Stimulated activated CD4-positive, alpha-beta T cell treated with anti-CD3 and anti-CD28 coated beads, Interleukin-1b, Interleukin-23, amount 100 ng/mL, for 4 hours (primary cell): Measurements from ENCODE around the gene MBD3.
"Not testable (repeated sequence)": the region's sequence is repeated elsewhere in the genome, so short reads cannot be mapped to it uniquely, and the experiment has no call there.

Experiments
- DNase-seq, 2 donors: peaks; one replicate each; pipeline ENCODE4 v3.0.0-alpha.2; 2020; ENCODE audit warnings: low read depth in 2 of 2

Gene MBD3

GRCh38 chr19:1539749-1540148 is 52.9 kb downstream of the MBD3 start:
- DNase-seq: not testable (repeated sequence)

- DNase-seq: no peak
Observed at GRCh38 chr19:1538978-1539377, 53.7 kb downstream of the MBD3 start.

- DNase-seq: not testable (repeated sequence)
Observed at GRCh38 chr19:1535699-1536098, 57.0 kb downstream of the MBD3 start.

- no peak for DNase-seq
Observed at GRCh38 chr19:1534972-1535371, 57.7 kb downstream of the MBD3 start.

- no peak for DNase-seq
Observed at GRCh38 chr19:1533510-1534150, 59.0 kb downstream of the MBD3 start.

GRCh38 chr19:1532003-1532402 is 60.7 kb downstream of the MBD3 start:
- DNase-seq: no peak

GRCh38 chr19:1531587-1531986 is 61.1 kb downstream of the MBD3 start:
- DNase-seq: no peak

GRCh38 chr19:1530856-1531255 is 61.8 kb downstream of the MBD3 start:
- DNase-seq: not testable (repeated sequence)

GRCh38 chr19:1529430-1529816 is 63.2 kb downstream of the MBD3 start:
- DNase-seq: no peak

GRCh38 chr19:1528596-1529429 is 63.9 kb downstream of the MBD3 start:
- DNase-seq: no peak

- DNase-seq: no peak
Observed at GRCh38 chr19:1527650-1528309, 64.9 kb downstream of the MBD3 start.

GRCh38 chr19:1526979-1527649 is 65.6 kb downstream of the MBD3 start:
- no peak for DNase-seq

- DNase-seq: no peak
Observed at GRCh38 chr19:1526066-1526778, 66.4 kb downstream of the MBD3 start.

GRCh38 chr19:1525343-1525742 is 67.3 kb downstream of the MBD3 start:
- no peak for DNase-seq

GRCh38 chr19:1524972-1525325 is 67.7 kb downstream of the MBD3 start:
- no peak for DNase-seq

GRCh38 chr19:1524287-1524971 is 68.2 kb downstream of the MBD3 start:
- DNase-seq: no peak
